GM19035 (cell line): Measurements from ENCODE around the gene BCL2L1.

Experiments used
- ATAC-seq: cut with Tn5 transposase; IDR thresholded peaks from one replicate; pipeline ENCODE4 v1.9.1; 2021; ENCODE audit not compliant: unreplicated experiment

The BCL2L1 gene

GRCh38 chr20:31694842-31695593 lies 27.6 kb downstream of the BCL2L1 start:
- no peak for ATAC-seq

- ATAC-seq, result no peak
These were observed 28.5 kb downstream of the BCL2L1 start for GRCh38 chr20:31693987-31694661.

- ATAC-seq, result no peak
These were observed 29.3 kb downstream of the BCL2L1 start for GRCh38 chr20:31693402-31693801.

- ATAC-seq, result no peak
These were observed 30.9 kb downstream of the BCL2L1 start for GRCh38 chr20:31691646-31692275.

GRCh38 chr20:31690124-31690666 lies 32.5 kb downstream of the BCL2L1 start:
- ATAC-seq, result no peak

- ATAC-seq, result no peak
These were observed 33.5 kb downstream of the BCL2L1 start for GRCh38 chr20:31689141-31689540.

GRCh38 chr20:31687777-31688176 lies 34.9 kb downstream of the BCL2L1 start:
- ATAC-seq, result no peak

GRCh38 chr20:31685853-31686643 lies 36.6 kb downstream of the BCL2L1 start:
- peak; percentile 9 for ATAC-seq

GRCh38 chr20:31684153-31685015 lies 38.3 kb downstream of the BCL2L1 start:
- ATAC-seq, result no peak

- ATAC-seq, result no peak
These were observed 39.7 kb downstream of the BCL2L1 start for GRCh38 chr20:31682927-31683326.

GRCh38 chr20:31682352-31682751 lies 40.3 kb downstream of the BCL2L1 start:
- ATAC-seq, result no peak

- ATAC-seq, result no peak
These were observed 40.9 kb downstream of the BCL2L1 start for GRCh38 chr20:31681769-31682168.

GRCh38 chr20:31681128-31681727 lies 41.4 kb downstream of the BCL2L1 start:
- no peak for ATAC-seq

GRCh38 chr20:31680286-31681127 lies 42.2 kb downstream of the BCL2L1 start:
- no peak for ATAC-seq

- no peak for ATAC-seq
These were observed 43.0 kb downstream of the BCL2L1 start for GRCh38 chr20:31679357-31680285.

GRCh38 chr20:31678389-31679356 lies 44.0 kb downstream of the BCL2L1 start:
- ATAC-seq, result no peak
